Osteocyte (in vitro differentiated cells): Measurements from ENCODE around the gene MICB. TPM values are rescaled to one million over a fixed set of nuclear protein-coding genes. Genes with fewer than 3 reads are reported as not detected.

Experiments
- DNase-seq: peaks from one replicate; pipeline ENCODE4 v3.0.0; 2021; ENCODE audit warnings: mixed read lengths; ENCODE audit not compliant: unreplicated experiment; ENCODE audit errors: extremely low spot score
- H3K27ac Mint-ChIP-seq: one replicate; pipeline ENCODE4 v1.8.0; 2021; ENCODE audit warnings: mild to moderate bottlenecking, mixed read lengths; ENCODE audit not compliant: unreplicated experiment
- H3K27me3 Mint-ChIP-seq: one replicate; pipeline ENCODE4 v1.8.0; 2021; ENCODE audit warnings: mixed read lengths; ENCODE audit not compliant: unreplicated experiment
- H3K36me3 Mint-ChIP-seq: one replicate; pipeline ENCODE4 v1.8.0; 2021; ENCODE audit warnings: mixed read lengths; ENCODE audit not compliant: unreplicated experiment
- H3K4me1 Mint-ChIP-seq: one replicate; pipeline ENCODE4 v1.8.0; 2021; ENCODE audit warnings: mixed read lengths; ENCODE audit not compliant: unreplicated experiment
- H3K4me3 Mint-ChIP-seq: one replicate; pipeline ENCODE4 v1.8.0; 2021; ENCODE audit warnings: mild to moderate bottlenecking, moderate library complexity, mixed read lengths; ENCODE audit not compliant: unreplicated experiment
- H3K9me3 Mint-ChIP-seq: one replicate; pipeline ENCODE4 v1.8.0; 2021; ENCODE audit warnings: mixed read lengths; ENCODE audit not compliant: unreplicated experiment
- CTCF ChIP-seq: fragments of 200-600 bp; sonication (generic); IDR thresholded peaks from 2 replicates; pipeline ENCODE4 v1.5.0; 2021; ENCODE audit warnings: antibody characterized with exemption, mild to moderate bottlenecking, moderate library complexity
- total RNA-seq: library from RNA; stranded (reverse); gene quantifications from 2 replicates; pipeline ENCODE4 v1.2.1, GENCODE V29; 2021

Gene MICB
- total RNA-seq, 1 donor from 2014 or later, result 12.1 TPM

GRCh38 chr6:31460361-31461025, 37.5 kb upstream of the MICB start:
- no peak for TF ChIP-seq CTCF
- no peak for DNase-seq
- H3K27ac Mint-ChIP-seq, result no peak overlapping the region
- H3K9me3 Mint-ChIP-seq, result no peaks in the 10 kb centered on the region
- peaks cover 7% of the 10 kb centered on the region for H3K4me1 Mint-ChIP-seq
- peaks cover 19% of the 10 kb centered on the region for H3K27me3 Mint-ChIP-seq
- no peaks in the 10 kb centered on the region for H3K36me3 Mint-ChIP-seq
- no peak overlapping the region for H3K4me3 Mint-ChIP-seq

- Mint-ChIP-seq H3K4me3 (no peak overlapping the region), H3K4me1 (peaks cover 7% of the 10 kb centered on the region), H3K27ac (no peak overlapping the region), H3K9me3 (no peaks in the 10 kb centered on the region), H3K36me3 (no peaks in the 10 kb centered on the region), H3K27me3 (peaks cover 17% of the 10 kb centered on the region)
- TF ChIP-seq CTCF, result no peak
- no peak for DNase-seq
Measured at GRCh38 chr6:31462026-31462963, 35.6 kb upstream of the MICB start.

- DNase-seq, result peak; percentile 84
- H3K27me3 Mint-ChIP-seq, result peaks cover 13% of the 10 kb centered on the region
- no peak overlapping the region for H3K27ac Mint-ChIP-seq
- peak overlapping the region; percentile 61 for H3K4me3 Mint-ChIP-seq
- H3K9me3 Mint-ChIP-seq, result no peaks in the 10 kb centered on the region
- H3K36me3 Mint-ChIP-seq, result no peaks in the 10 kb centered on the region
- peaks cover 7% of the 10 kb centered on the region for H3K4me1 Mint-ChIP-seq
- no peak for TF ChIP-seq CTCF
Measured at GRCh38 chr6:31462964-31463870, 34.7 kb upstream of the MICB start.

- peaks cover 8% of the 10 kb centered on the region for H3K27me3 Mint-ChIP-seq
- TF ChIP-seq CTCF, result no peak
- peaks cover 7% of the 10 kb centered on the region for H3K4me1 Mint-ChIP-seq
Measured at GRCh38 chr6:31464252-31465184, 33.4 kb upstream of the MICB start.

More at GRCh38 chr6:31464252-31465184, 33.4 kb upstream of the MICB start:
- H3K9me3 Mint-ChIP-seq, result no peaks in the 10 kb centered on the region
- H3K36me3 Mint-ChIP-seq, result no peaks in the 10 kb centered on the region
- DNase-seq, result no peak
- no peak overlapping the region for H3K27ac Mint-ChIP-seq
- H3K4me3 Mint-ChIP-seq, result no peak overlapping the region
